ENCODE measurements around the gene EIF4EBP2. TPM values are rescaled to one million over a fixed set of nuclear protein-coding genes. Genes with fewer than 3 reads are reported as not detected.

EIF4EBP2 gene
- total and polyA plus RNA-seq, 4 donors, result 47.6 to 77.5 (median 60.4) TPM

DNA sequence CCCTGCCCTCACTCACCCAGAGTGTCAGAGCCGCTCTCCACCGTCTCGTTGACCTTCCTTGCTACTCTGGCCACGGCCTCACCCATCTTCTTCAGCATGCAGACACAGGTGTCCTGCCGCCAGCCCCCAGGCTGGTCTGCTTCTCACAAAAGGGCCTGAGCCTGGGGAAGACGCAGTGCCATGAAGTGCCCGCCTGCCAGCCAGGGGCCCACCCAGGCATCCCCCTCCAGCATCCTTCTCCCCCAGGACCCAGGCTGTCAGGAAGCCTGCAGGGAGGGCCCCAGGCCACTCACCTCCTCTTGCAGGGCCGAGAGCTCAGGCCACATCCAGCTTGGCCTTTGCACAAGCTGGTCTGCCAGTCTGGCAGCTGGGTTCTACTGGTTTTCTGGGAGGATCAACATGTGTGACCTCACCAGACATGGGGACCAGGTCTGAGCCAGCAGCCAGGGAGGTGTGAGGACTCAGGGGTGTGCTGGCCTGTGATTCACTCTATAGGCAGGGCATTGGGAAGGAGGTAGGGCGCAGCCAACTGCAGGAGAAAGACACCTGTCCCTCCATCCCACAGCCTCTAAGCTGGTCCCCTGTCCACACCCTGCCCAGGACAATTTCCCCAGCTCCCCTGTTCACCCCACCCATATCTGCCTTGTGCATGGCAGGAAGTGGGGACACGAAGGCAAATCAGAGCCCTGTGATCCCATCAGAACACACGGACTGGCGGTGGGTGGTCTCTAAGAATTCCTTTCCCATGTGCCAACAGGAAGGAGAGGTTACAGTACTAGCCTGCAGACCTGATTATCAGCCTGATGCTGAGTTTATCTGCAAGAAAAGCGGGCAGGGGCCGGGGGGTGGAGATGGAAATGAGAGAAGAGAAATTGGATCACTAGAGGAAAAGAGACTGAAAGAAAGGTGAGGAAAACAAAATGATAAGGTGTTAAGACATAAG is 27.2 kb upstream of the EIF4EBP2 start:
- H3K27me3 ChIP-seq (ENCODE audit: control insufficient read depth, insufficient read depth, low read length), result no peaks in the 10 kb centered on the region

DNA sequence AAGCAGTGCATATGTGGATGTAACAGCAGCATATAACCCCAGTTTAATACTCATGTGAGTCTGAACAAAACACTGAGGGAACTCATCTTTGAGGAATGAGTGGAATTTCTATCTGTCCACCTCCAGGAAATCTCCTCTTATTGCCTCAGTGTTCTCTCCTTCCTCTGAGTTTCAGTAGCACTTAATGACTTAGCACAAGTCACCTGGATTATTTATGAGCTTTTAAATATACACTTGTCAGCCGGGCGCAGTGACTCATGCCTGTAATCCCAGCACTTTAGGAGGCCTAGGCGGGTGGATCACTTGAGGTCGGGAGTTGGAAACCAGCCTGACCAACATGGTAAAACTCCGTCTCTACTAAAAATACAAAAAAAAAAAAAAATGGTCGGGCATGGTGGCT is 25.8 kb upstream of the EIF4EBP2 start:
- Histone ChIP-seq H3K9me3 (ENCODE audit: control insufficient read depth, insufficient read depth, low read length) (no peaks in the 10 kb centered on the region), H3K4me3 (ENCODE audit: low read depth, low read length) (no peak overlapping the region), H3K36me3 (ENCODE audit: control insufficient read depth, insufficient read depth, low read length) (peaks cover 12% of the 10 kb centered on the region), H3K4me1 (ENCODE audit: control insufficient read depth, insufficient read depth, low read length) (peaks cover 25% of the 10 kb centered on the region), H3K27me3 (ENCODE audit: control insufficient read depth, insufficient read depth, low read length) (no peaks in the 10 kb centered on the region), H3K27ac (ENCODE audit: low read depth, low read length) (no peak overlapping the region)
- WGBS (ENCODE audit: insufficient coverage), result 94% methylated on average over 3 of the region's 6 CpGs
- no peak for DNase-seq (ENCODE audit: low read depth in 4 of 6, low spot score in 6 of 6)

More for the DNA sequence above, 27.2 kb upstream of the EIF4EBP2 start:
- DNase-seq (ENCODE audit: low read depth in 4 of 6, low spot score in 6 of 6), result no peak
- Histone ChIP-seq H3K4me3 (ENCODE audit: low read depth, low read length) (no peak overlapping the region), H3K27ac (ENCODE audit: low read depth, low read length) (no peak overlapping the region), H3K36me3 (ENCODE audit: control insufficient read depth, insufficient read depth, low read length) (peaks cover 15% of the 10 kb centered on the region), H3K9me3 (ENCODE audit: control insufficient read depth, insufficient read depth, low read length) (no peaks in the 10 kb centered on the region), H3K4me1 (ENCODE audit: control insufficient read depth, insufficient read depth, low read length) (peaks cover 14% of the 10 kb centered on the region)
- WGBS (ENCODE audit: insufficient coverage), result 89% methylated on average over 14 of the region's 14 CpGs

DNA sequence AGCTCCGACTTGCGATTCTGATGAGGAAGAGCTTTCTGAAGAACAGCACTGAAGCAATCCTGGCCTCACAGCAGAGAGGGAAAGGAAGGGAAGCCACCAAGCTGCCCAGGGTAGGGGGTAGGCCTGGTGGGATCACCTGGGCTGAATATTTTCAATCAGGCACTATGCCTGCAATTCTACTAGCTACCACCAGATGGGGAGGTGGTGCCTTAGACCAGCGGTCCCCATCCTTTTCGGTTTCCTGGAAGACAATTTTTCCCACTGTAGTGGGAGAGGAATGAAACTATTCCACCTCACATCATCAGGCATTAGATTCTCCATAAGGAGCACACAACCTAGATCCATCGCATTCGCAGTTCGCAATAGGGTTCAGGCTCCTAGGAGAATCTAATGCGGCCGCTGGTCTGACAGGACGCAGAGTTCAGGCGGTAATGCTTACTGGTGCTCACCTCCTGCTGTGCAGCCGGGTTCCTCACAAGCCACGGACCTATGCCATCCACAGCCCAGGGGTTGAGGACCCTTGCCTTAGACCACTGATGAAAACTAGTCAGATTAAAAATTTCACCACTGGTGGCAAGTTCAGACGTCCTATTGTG is 24.3 kb upstream of the EIF4EBP2 start:
- Histone ChIP-seq H3K27me3 (ENCODE audit: control insufficient read depth, insufficient read depth, low read length) (no peaks in the 10 kb centered on the region), H3K4me1 (ENCODE audit: control insufficient read depth, insufficient read depth, low read length) (peaks cover 26% of the 10 kb centered on the region), H3K9me3 (ENCODE audit: control insufficient read depth, insufficient read depth, low read length) (no peaks in the 10 kb centered on the region), H3K27ac (ENCODE audit: low read depth, low read length) (no peak overlapping the region), H3K36me3 (ENCODE audit: control insufficient read depth, insufficient read depth, low read length) (peaks cover 8% of the 10 kb centered on the region), H3K4me3 (ENCODE audit: low read depth, low read length) (no peak overlapping the region)
- 80% methylated on average over 11 of the region's 14 CpGs for WGBS (ENCODE audit: insufficient coverage)
- no peak for DNase-seq (ENCODE audit: low read depth in 4 of 6, low spot score in 6 of 6)

DNA sequence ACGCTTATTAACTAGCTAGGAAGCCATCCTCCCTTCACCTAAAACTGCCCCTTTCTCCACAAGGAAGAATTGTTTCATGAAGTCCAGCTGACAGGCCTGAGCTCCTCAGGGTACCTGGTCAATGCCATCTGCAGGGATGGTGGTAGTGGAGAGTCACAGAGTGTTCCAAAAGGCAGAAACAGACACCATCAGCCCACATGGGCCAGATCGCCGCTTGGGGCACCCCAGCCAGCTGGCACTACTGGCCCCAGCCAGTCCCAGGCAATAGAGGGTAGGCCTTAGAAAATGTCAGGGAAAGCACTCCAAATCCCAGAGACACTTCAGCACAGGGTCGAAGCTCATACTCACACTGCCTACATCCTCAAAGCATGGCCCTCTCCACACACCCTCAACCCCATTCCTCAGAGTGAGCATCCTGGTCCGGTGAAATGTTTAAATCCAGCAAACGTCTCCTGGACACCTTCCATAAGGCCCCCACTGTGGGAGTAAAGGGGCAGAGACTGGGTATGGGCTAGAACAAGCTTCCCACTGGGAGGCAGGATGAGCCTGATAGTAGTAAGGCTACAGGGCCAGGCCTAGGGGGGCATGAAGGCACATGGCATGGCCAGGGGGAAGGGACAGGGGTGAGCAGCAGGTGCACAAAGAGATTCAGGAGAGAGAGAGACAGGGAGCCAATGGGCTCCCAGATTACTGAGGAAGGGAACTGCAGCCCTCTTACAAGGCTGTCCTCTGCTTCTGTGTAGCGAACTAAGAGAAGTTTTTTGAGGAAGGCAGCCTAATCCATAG is 23.4 kb upstream of the EIF4EBP2 start:
- no peak overlapping the region for H3K27ac ChIP-seq (ENCODE audit: low read depth, low read length)

DNA sequence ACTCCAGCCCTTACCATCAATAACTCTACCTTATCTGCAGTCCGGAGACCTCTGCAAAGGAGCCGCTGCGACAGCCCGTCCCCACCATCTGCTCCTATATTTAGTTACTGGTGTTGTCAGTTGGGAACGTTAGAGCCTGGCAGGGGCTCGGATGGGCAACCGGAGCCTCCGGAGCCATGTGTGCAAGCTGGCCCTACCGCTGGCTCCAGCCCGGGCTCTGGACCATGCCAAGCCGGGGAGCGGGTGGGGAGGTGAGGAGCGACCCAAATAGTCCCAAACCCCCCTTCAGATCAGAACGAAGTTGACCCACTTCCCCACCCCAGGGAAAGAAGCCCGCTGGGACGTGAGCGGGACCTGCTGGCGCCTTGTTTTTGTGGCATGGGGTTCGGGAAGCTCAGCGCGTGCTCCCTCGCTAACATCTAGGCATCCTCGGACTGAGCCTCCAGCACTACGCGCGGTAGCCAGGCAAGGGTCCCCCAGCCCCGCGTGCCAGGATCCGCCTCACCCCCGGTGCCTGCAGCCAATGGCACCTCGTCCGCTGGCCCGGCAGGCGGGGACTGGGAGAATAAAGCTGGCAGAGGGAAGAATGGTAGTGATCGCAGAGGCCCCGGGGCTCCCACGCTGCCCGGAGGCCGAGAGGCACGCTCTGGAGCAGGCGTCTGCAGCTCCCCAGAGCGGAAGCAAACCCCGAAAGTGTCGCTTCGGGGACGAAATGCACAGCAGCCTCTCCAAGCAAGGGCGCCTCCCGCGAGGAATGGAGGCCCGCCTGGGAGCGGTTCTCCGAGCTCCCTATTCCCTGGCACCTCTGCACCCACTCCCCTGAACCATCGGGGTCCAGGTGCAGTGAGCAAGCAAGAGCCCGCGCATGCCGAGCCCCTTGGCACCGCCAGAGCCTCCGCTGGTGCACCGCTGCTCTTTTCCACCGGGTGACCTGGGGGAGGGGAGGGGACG is 22.2 kb upstream of the EIF4EBP2 start:
- peaks cover 26% of the 10 kb centered on the region for H3K4me1 ChIP-seq (ENCODE audit: control insufficient read depth, insufficient read depth, low read length)
- under 1% methylated on average over 45 of the region's 61 CpGs for WGBS (ENCODE audit: insufficient coverage)
- H3K36me3 ChIP-seq (ENCODE audit: control insufficient read depth, insufficient read depth, low read length), result no peaks in the 10 kb centered on the region
- peak overlapping the region; percentile 91 for H3K27ac ChIP-seq (ENCODE audit: low read depth, low read length)
- H3K9me3 ChIP-seq (ENCODE audit: control insufficient read depth, insufficient read depth, low read length), result no peaks in the 10 kb centered on the region
- peak overlapping the region; percentile 92 for H3K4me3 ChIP-seq (ENCODE audit: low read depth, low read length)
- H3K27me3 ChIP-seq (ENCODE audit: control insufficient read depth, insufficient read depth, low read length), result no peaks in the 10 kb centered on the region
- peak in 4 of 6 donors; percentile 66 to 93 (median 80) for DNase-seq (ENCODE audit: low read depth in 4 of 6, low spot score in 6 of 6)

More for the DNA sequence above, 23.4 kb upstream of the EIF4EBP2 start:
- Histone ChIP-seq H3K4me1 (ENCODE audit: control insufficient read depth, insufficient read depth, low read length) (peaks cover 26% of the 10 kb centered on the region), H3K27me3 (ENCODE audit: control insufficient read depth, insufficient read depth, low read length) (no peaks in the 10 kb centered on the region), H3K9me3 (ENCODE audit: control insufficient read depth, insufficient read depth, low read length) (no peaks in the 10 kb centered on the region), H3K4me3 (ENCODE audit: low read depth, low read length) (no peak overlapping the region), H3K36me3 (ENCODE audit: control insufficient read depth, insufficient read depth, low read length) (no peaks in the 10 kb centered on the region)
- DNase-seq (ENCODE audit: low read depth in 4 of 6, low spot score in 6 of 6), result no peak
- WGBS (ENCODE audit: insufficient coverage), result 88% methylated on average over 5 of the region's 7 CpGs

DNA sequence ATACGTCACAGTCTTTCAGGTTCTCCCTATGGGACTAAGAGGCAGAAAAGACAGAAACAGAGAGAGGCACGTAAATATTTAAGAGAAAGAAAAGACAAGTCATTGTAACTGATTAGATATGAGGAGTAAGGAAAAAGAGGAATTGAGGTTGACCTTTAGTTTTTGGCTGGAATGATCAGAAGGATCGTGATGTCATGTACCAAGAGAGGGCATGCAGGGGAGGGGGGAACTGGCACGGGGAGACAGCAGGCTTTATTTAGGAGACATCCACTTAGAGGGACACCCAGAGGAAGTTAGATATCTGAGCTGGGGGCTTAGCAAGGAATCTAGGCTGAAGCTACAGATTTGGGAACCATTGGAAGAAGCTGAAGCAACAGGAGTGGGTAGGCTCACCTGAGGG is 12.3 kb upstream of the EIF4EBP2 start:
- Histone ChIP-seq H3K27ac (ENCODE audit: low read depth, low read length) (no peak overlapping the region), H3K36me3 (ENCODE audit: control insufficient read depth, insufficient read depth, low read length) (no peaks in the 10 kb centered on the region), H3K27me3 (ENCODE audit: control insufficient read depth, insufficient read depth, low read length) (no peaks in the 10 kb centered on the region), H3K4me1 (ENCODE audit: control insufficient read depth, insufficient read depth, low read length) (no peaks in the 10 kb centered on the region), H3K9me3 (ENCODE audit: control insufficient read depth, insufficient read depth, low read length) (no peaks in the 10 kb centered on the region), H3K4me3 (ENCODE audit: low read depth, low read length) (no peak overlapping the region)
- no peak for DNase-seq (ENCODE audit: low read depth in 4 of 6, low spot score in 6 of 6)
- 51% methylated on average over 3 of the region's 4 CpGs for WGBS (ENCODE audit: insufficient coverage)

DNA sequence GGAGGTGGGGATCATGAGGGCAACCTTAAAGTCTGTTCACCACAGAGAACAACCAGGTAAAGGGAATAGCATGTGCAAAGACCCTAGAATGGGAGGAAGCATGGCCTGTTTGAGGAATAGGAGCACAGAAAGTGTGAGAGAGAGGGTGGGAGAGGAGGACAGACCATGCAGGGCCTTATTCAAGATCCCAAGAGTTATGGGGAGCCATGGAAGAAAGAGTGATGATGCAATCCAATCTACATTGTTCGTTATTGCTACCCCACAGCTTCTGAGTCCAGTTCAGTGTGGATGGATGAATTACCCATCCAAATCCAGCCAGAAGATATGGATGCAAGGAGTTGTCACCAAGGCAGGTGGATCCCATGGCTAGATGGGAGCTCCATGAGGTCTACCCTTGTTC is 7.8 kb upstream of the EIF4EBP2 start:
- H3K4me1 ChIP-seq (ENCODE audit: control insufficient read depth, insufficient read depth, low read length), result no peaks in the 10 kb centered on the region
- H3K36me3 ChIP-seq (ENCODE audit: control insufficient read depth, insufficient read depth, low read length), result no peaks in the 10 kb centered on the region
- 100% methylated on average over 1 of the region's 1 CpG for WGBS (ENCODE audit: insufficient coverage)
- no peak overlapping the region for H3K4me3 ChIP-seq (ENCODE audit: low read depth, low read length)
- DNase-seq (ENCODE audit: low read depth in 4 of 6, low spot score in 6 of 6), result no peak
- no peaks in the 10 kb centered on the region for H3K9me3 ChIP-seq (ENCODE audit: control insufficient read depth, insufficient read depth, low read length)
- no peaks in the 10 kb centered on the region for H3K27me3 ChIP-seq (ENCODE audit: control insufficient read depth, insufficient read depth, low read length)
- H3K27ac ChIP-seq (ENCODE audit: low read depth, low read length), result no peak overlapping the region

DNA sequence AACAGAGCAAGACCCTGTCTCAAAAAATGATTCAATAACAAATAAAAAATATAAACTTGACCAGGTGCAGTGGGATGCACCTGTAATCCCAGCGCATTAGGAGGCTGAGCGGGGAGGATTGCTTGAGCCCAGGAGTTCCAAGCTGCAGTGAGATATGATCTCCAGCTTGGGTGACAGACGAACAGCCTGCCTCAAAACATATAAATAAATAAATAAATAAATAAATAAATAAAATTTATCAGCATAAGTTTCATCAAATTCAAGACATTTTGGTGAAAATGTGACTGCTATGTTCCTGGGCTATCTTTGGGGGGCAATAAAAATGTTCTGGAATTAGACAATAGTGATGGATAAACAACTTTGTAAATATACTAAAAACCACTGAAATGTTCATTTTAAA is 4.8 kb upstream of the EIF4EBP2 start:
- WGBS (ENCODE audit: insufficient coverage), result no CpG with 5 or more reads among the region's 3 CpGs
- Histone ChIP-seq H3K27me3 (ENCODE audit: control insufficient read depth, insufficient read depth, low read length) (no peaks in the 10 kb centered on the region), H3K4me3 (ENCODE audit: low read depth, low read length) (no peak overlapping the region), H3K4me1 (ENCODE audit: control insufficient read depth, insufficient read depth, low read length) (peaks cover 2% of the 10 kb centered on the region), H3K27ac (ENCODE audit: low read depth, low read length) (no peak overlapping the region), H3K9me3 (ENCODE audit: control insufficient read depth, insufficient read depth, low read length) (no peaks in the 10 kb centered on the region), H3K36me3 (ENCODE audit: control insufficient read depth, insufficient read depth, low read length) (no peaks in the 10 kb centered on the region)
- DNase-seq (ENCODE audit: low read depth in 4 of 6, low spot score in 6 of 6), result no peak

Measured in spinal cord (tissue), 10 donors.